A549 (cell line): Measurements from ENCODE around the gene RNU2-63P. TPM values are rescaled to one million over a fixed set of nuclear protein-coding genes. Genes with fewer than 3 reads are reported as not detected.
A peak's percentile ranks its signal among the peaks of the same experiment; 100 is the strongest.
"Not testable (repeated sequence)": the region's sequence is repeated elsewhere in the genome, so short reads cannot be mapped to it uniquely, and the experiment has no call there.

Experiments used
- ATAC-seq, 2 experiments: fragments of 200-7000 bp in 1 of 2; fragments of >200 bp in 1 of 2; cut with Nextera tagmentation in 1 of 2; cut with Tn5 transposase in 1 of 2; 3 replicates each; pipeline versions ENCODE4 v1.8.0 to v1.9.1; 2018 to 2020; ENCODE audit warnings: mild to moderate bottlenecking in 1 of 2, moderate library complexity in 1 of 2
- CTCF ChIA-PET: fragments of 300-600 bp; sonication (Branson Sonifier 250); formaldehyde crosslinking; extraction: SDS; loops from one replicate; lab custom pipeline; 2021; ENCODE audit warnings: antibody characterized with exemption, inconsistent platforms; lab: Yijun Ruan, JAX
- POLR2A ChIA-PET: fragments of 350-600 bp; formaldehyde crosslinking; extraction: SDS; loops from one replicate; lab custom pipeline; 2021; ENCODE audit warnings: antibody characterized with exemption, inconsistent platforms; lab: Yijun Ruan, JAX
- DNase-seq, 2 experiments: peaks; one replicate each; pipeline versions ENCODE4 v3.0.0 to v3.0.0-alpha.2; 2011 to 2016; ENCODE audit warnings: low read depth in 1 of 2, low spot score in 1 of 2
- FAIRE-seq: peaks from 2 replicates; lab custom pipeline; 2011; peaks lifted over from hg19 to GRCh38; lab: Jason Lieb, UNC
- H3K27ac ChIP-seq, 2 experiments: fragments of >200 bp; sonication (Bioruptor Twin); formaldehyde crosslinking; 3 replicates each; pipeline ENCODE4 v1.5.1; 2016 to 2017
- H3K4me1 ChIP-seq: fragments of >200 bp; sonication (Bioruptor Twin); formaldehyde crosslinking; 3 replicates; pipeline ENCODE4 v1.6.1; 2016
- H3K4me2 ChIP-seq: fragments of >200 bp; sonication (Bioruptor Twin); formaldehyde crosslinking; 3 replicates; pipeline ENCODE4 v1.6.1; 2016
- H3K4me3 ChIP-seq: fragments of >200 bp; sonication (Bioruptor Twin); formaldehyde crosslinking; 3 replicates; pipeline ENCODE4 v1.5.1; 2016
- H3K9me3 ChIP-seq: fragments of >200 bp; sonication (Bioruptor Twin); formaldehyde crosslinking; 3 replicates; pipeline ENCODE4 v1.6.1; 2016
- ATOH8 ChIP-seq: fragments of 250-450 bp; sonication (Bioruptor Pico); IDR thresholded peaks from 2 replicates; pipeline ENCODE4 v1.5.0; 2020; ENCODE audit warnings: low read depth, mild to moderate bottlenecking, moderate library complexity
- BHLHE40 ChIP-seq: IDR thresholded peaks from 2 replicates; pipeline ENCODE4 v1.6.1; 2012; ENCODE audit warnings: low read depth, low read length, inconsistent platforms
- CHD2 ChIP-seq: fragments of 150-350 bp; IDR thresholded peaks from 2 replicates; pipeline ENCODE4 v1.6.1; 2014; ENCODE audit warnings: low read length; ENCODE audit not compliant: partially characterized antibody
- EHF ChIP-seq: fragments of 250-450 bp; sonication (Bioruptor Pico); IDR thresholded peaks from 2 replicates; pipeline ENCODE4 v1.5.0; 2020; ENCODE audit warnings: mild to moderate bottlenecking
- FOXS1 ChIP-seq: fragments of 250-450 bp; sonication (Bioruptor Pico); IDR thresholded peaks from 2 replicates; pipeline ENCODE4 v1.5.0; 2020; ENCODE audit warnings: mild to moderate bottlenecking, moderate library complexity
- GATA3 ChIP-seq: IDR thresholded peaks from 2 replicates; pipeline ENCODE4 v1.6.1; 2012; ENCODE audit warnings: borderline replicate concordance
- HOXB13 ChIP-seq: fragments of 250-450 bp; sonication (Bioruptor Pico); IDR thresholded peaks from 2 replicates; pipeline ENCODE4 v1.5.0; 2020; ENCODE audit warnings: low read depth, mild to moderate bottlenecking, moderate library complexity
- HOXB5 ChIP-seq: fragments of 250-450 bp; sonication (Bioruptor Pico); IDR thresholded peaks from 2 replicates; pipeline ENCODE4 v1.5.0; 2020; ENCODE audit warnings: mild to moderate bottlenecking, moderate library complexity
- KDM1A ChIP-seq: fragments of 200-600 bp; sonication (generic); IDR thresholded peaks from 2 replicates; pipeline ENCODE4 v1.6.1; 2016; ENCODE audit warnings: low read depth, mild to moderate bottlenecking
- KDM5A ChIP-seq: fragments of 200-600 bp; sonication (generic); IDR thresholded peaks from 2 replicates; pipeline ENCODE4 v1.6.1; 2016; ENCODE audit warnings: antibody characterized with exemption, mild to moderate bottlenecking
- MAFK ChIP-seq: fragments of 450-650 bp; IDR thresholded peaks from 2 replicates; pipeline ENCODE4 v1.6.1; 2014; ENCODE audit not compliant: partially characterized antibody
- NR3C1 ChIP-seq: fragments of >200 bp; sonication (Bioruptor Twin); formaldehyde crosslinking; IDR thresholded peaks from 3 replicates; pipeline ENCODE4 v1.6.1; 2017
- PBX3 ChIP-seq: IDR thresholded peaks from 2 replicates; pipeline ENCODE4 v1.6.1; 2012
- PHF8 ChIP-seq: fragments of 200-600 bp; sonication (generic); IDR thresholded peaks from 2 replicates; pipeline ENCODE4 v1.6.1; 2016; ENCODE audit warnings: low read depth, mild to moderate bottlenecking, antibody characterized with exemption, moderate library complexity, borderline replicate concordance
- POLR2AphosphoS2 ChIP-seq: conservative IDR thresholded peaks from 2 replicates; pipeline ENCODE4 v1.6.1; 2012; ENCODE audit warnings: low read length, improper control_type of control experiment, inconsistent platforms
- RAD21 ChIP-seq, 2 experiments: fragments of >200 bp in 1 of 2; sonication (Bioruptor Twin) in 1 of 2; formaldehyde crosslinking in 1 of 2; IDR thresholded peaks in 1 of 2; conservative IDR thresholded peaks in 1 of 2; 2 replicates in 1 of 2; 3 replicates in 1 of 2; pipeline ENCODE4 v1.6.1; 2012 to 2018; ENCODE audit warnings: inconsistent platforms in 1 of 2
- TP53 ChIP-seq: fragments of 250-450 bp; sonication (Bioruptor Pico); IDR thresholded peaks from 2 replicates; pipeline ENCODE4 v1.5.0; 2021; ENCODE audit warnings: mild to moderate bottlenecking, moderate library complexity
- USF2 ChIP-seq: fragments of 450-650 bp; IDR thresholded peaks from 2 replicates; pipeline ENCODE4 v1.6.1; 2014; ENCODE audit warnings: antibody characterized with exemption
- ZC3H11A ChIP-seq: fragments of 450-650 bp; IDR thresholded peaks from 2 replicates; pipeline ENCODE4 v1.6.1; 2014; ENCODE audit warnings: antibody characterized with exemption, mild to moderate bottlenecking
- ZFP36 ChIP-seq: fragments of 450-650 bp; IDR thresholded peaks from 2 replicates; pipeline ENCODE4 v1.6.1; 2014; ENCODE audit warnings: borderline replicate concordance; ENCODE audit not compliant: partially characterized antibody
- ZNF302 ChIP-seq: fragments of 250-450 bp; sonication (Bioruptor Pico); IDR thresholded peaks from 2 replicates; pipeline ENCODE4 v1.9.0; 2021; ENCODE audit warnings: inconsistent platforms, mild to moderate bottlenecking, moderate library complexity
- WGBS: methylation state at CpG from one replicate; pipeline ENCODE4 v1.1.6; 2017; ENCODE audit errors: missing lambda C conversion rate; 5-methylcytosine and 5-hydroxymethylcytosine counted together
- polyA plus RNA-seq, 4 experiments: library from polyadenylated mRNA; depleted of rRNA in 3 of 4; stranded (reverse); fragments of >200 nt; fragmentation: RNase III in 1 of 4; extraction: RNeasy Plus Mini Kit Qiagen cat#74134 plus additional on column Dnase treatment in 1 of 4; gene quantifications; 2 replicates in 3 of 4; 3 replicates in 1 of 4; pipeline ENCODE4 v1.2.3, GENCODE V29; 2011 to 2017

The RNU2-63P gene
- polyA plus RNA-seq, 2 of the 4 experiments (the other 2 are of a cell fraction): 33.0 TPM; not detected in 1

GRCh38 chr2:87996570-87996969 is 19.8 kb downstream of the RNU2-63P start:
- TF ChIP-seq POLR2AphosphoS2: no peak
- TF ChIP-seq HOXB5 (CRISPR knock-in tag): no peak
- TF ChIP-seq USF2: no peak
- no peak for TF ChIP-seq ZFP36
- TF ChIP-seq KDM1A: no peak
- TF ChIP-seq FOXS1 (CRISPR knock-in tag): no peak
- TF ChIP-seq TP53 (CRISPR knock-in tag): no peak
- no peak for TF ChIP-seq ATOH8 (CRISPR knock-in tag)
- no peak for TF ChIP-seq GATA3
- no peak for TF ChIP-seq NR3C1
- TF ChIP-seq PHF8: no peak
- no peak for TF ChIP-seq HOXB13 (CRISPR knock-in tag)
- no peak for TF ChIP-seq RAD21 (conservative IDR thresholded peaks at IDR 0.05 in 1 of 2, IDR thresholded peaks at IDR 0.05 in 1 of 2)
- no peak for TF ChIP-seq KDM5A
- no peak for TF ChIP-seq ZC3H11A
- TF ChIP-seq EHF (CRISPR knock-in tag): no peak
- TF ChIP-seq ZNF302: no peak
- ChIA-PET POLR2A (no interaction called here), CTCF (no interaction called here)
- H3K27ac ChIP-seq: no peak overlapping the region
- no peaks in the 10 kb centered on the region for H3K4me1 ChIP-seq
- FAIRE-seq (no peak), ATAC-seq (no peak), DNase-seq (no peak)
- WGBS: 76% methylated on average over 6 of the region's 6 CpGs
- no peak overlapping the region for H3K4me2 ChIP-seq
- H3K9me3 ChIP-seq: no peaks in the 10 kb centered on the region
- H3K4me3 ChIP-seq: no peak overlapping the region

GRCh38 chr2:87995756-87996155 is 20.6 kb downstream of the RNU2-63P start:
- no peaks in the 10 kb centered on the region for H3K4me1 ChIP-seq
- FAIRE-seq (no peak), ATAC-seq (no peak), DNase-seq (no peak)
- no peak overlapping the region for H3K27ac ChIP-seq
- ChIA-PET POLR2A (no interaction called here), CTCF (no interaction called here)
- no peak overlapping the region for H3K4me2 ChIP-seq
- TF ChIP-seq KDM5A (no peak), NR3C1 (no peak), PBX3 (no peak), GATA3 (no peak), CHD2 (no peak), MAFK (no peak), TP53 (CRISPR knock-in tag) (no peak), BHLHE40 (no peak), HOXB5 (CRISPR knock-in tag) (no peak)
- no peaks in the 10 kb centered on the region for H3K9me3 ChIP-seq
- WGBS: 46% methylated on average over 1 of the region's 1 CpG
- H3K4me3 ChIP-seq: no peak overlapping the region

- POLR2A ChIA-PET, ATAC-seq, H3K4me3 ChIP-seq, CTCF ChIA-PET, H3K9me3 ChIP-seq, DNase-seq, H3K4me1 ChIP-seq, H3K27ac ChIP-seq, FAIRE-seq, H3K4me2 ChIP-seq: not testable (repeated sequence)
- 53% methylated on average over 7 of the region's 7 CpGs for WGBS
These were observed 22.0 kb downstream of the RNU2-63P start for GRCh38 chr2:87994304-87994850.

- H3K27ac ChIP-seq, DNase-seq, H3K4me2 ChIP-seq, POLR2A ChIA-PET, H3K4me1 ChIP-seq, CTCF ChIA-PET, H3K4me3 ChIP-seq, FAIRE-seq, H3K9me3 ChIP-seq: not testable (repeated sequence)
- 0 out of 6 replicates have a peak, but pooled peaks of 1 of the 2 experiments have one; percentile 59 for ATAC-seq
- 18% methylated on average over 3 of the region's 3 CpGs for WGBS
These were observed 23.8 kb downstream of the RNU2-63P start for GRCh38 chr2:87992569-87992968.

GRCh38 chr2:87987473-87987872 is 28.9 kb downstream of the RNU2-63P start:
- CTCF ChIA-PET, POLR2A ChIA-PET, ATAC-seq, FAIRE-seq, H3K4me3 ChIP-seq, DNase-seq, H3K4me2 ChIP-seq, H3K9me3 ChIP-seq, H3K27ac ChIP-seq, H3K4me1 ChIP-seq: not testable (repeated sequence)
- no CpG with 5 or more reads among the region's 1 CpG for WGBS

- WGBS: 63% methylated on average over 5 of the region's 5 CpGs
- H3K9me3 ChIP-seq, CTCF ChIA-PET, DNase-seq, H3K27ac ChIP-seq, H3K4me3 ChIP-seq, ATAC-seq, FAIRE-seq, H3K4me2 ChIP-seq, POLR2A ChIA-PET, H3K4me1 ChIP-seq: not testable (repeated sequence)
These were observed 30.4 kb downstream of the RNU2-63P start for GRCh38 chr2:87985902-87986301.
